GM18526 (cell line): ENCODE measurements around the gene AMIGO3.

Source experiments
- POLR2A ChIP-seq: IDR thresholded peaks from 3 replicates; pipeline ENCODE4 v1.6.1; 2011; ENCODE audit not compliant: insufficient read length; ENCODE audit errors: extremely low read depth

AMIGO3 gene

DNA sequence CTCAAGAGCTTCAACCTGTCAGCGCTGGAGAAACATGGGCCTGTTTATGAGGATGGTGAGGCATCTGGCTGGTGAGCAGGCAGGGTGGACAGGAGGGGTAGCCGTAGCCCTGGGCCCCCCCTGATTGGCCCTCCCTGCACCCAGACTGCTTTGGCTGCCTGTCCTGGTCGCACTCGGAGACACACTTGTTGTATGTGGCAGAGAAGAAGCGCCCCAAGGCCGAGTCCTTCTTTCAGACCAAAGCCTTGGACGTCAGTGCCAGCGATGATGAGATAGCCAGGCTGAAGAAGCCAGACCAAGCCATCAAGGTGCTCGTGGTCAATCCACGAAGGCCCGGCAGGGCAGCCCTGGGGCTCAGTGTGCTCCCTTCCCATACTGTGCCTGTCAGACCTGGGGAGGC is 43.6 kb downstream of the AMIGO3 start:
- TF ChIP-seq POLR2A, result no peak

DNA sequence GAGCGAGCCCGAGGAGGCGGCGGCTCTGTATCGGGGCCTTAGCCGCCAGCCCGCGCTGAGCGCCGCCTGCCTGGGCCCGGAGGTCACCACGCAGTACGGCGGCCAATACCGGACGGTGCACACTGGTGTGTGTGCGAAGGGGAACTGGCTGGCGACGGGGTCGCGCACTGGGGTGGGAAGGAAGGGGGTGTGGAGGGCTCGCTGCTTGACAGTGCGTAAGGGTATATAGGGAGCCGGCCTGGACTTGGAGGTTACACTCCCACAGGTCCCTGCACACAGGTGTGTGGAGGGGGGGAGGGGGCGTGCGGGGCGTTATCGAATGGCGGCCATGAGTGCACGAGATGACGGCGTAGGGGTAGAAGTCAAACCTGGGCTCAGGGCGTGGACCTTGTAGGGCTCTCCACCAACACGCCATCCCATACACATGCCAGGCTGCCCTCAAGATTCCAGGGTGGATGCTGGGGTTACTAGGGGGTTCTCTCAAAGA is 44.9 kb downstream of the AMIGO3 start:
- TF ChIP-seq POLR2A, result no peak

DNA sequence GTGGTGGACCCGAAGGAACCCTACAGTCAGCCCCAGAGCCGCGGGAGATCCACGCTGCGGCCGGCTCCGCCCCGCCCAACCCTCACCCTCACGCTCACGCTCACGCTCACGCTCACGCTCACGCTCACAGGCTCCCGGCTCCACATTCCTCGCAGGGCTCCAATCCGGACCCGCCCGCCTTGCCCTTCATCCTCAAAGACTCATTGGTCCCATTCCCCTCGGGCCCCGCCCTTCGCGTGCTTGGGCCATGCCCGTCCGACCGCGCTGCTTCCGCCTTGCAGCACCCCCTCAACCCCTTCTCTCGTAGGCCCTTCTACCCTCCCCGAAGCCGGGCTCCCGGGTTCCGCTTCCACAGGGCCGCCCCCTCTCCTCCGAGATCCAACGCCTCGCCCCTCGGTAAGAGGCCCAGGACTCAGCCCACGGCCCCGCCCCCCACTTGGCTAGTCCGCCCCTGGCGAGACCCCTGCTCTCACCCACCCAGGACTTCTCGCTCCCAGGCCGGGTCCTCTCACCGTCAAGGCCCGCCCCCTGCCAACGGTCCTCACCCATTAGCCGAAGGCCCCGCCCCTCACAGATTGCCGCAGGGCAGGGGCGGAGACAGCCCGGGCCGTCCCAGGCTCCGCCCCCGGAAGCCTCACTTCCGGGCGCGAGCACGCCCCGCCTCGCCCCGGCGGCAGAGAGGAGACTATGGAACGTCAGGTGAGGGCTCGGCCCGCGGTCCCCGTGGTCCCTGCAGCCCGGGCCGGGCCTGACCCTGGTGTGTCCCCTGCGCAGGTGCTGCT is 45.6 kb downstream of the AMIGO3 start, which contains the start of gene APEH:
TSS of gene APEH (plus strand) at position 637 of the 782 bp plus-strand sequence. CDS start at position 688, 51 bp downstream.
- peak; percentile 89 for TF ChIP-seq POLR2A

DNA sequence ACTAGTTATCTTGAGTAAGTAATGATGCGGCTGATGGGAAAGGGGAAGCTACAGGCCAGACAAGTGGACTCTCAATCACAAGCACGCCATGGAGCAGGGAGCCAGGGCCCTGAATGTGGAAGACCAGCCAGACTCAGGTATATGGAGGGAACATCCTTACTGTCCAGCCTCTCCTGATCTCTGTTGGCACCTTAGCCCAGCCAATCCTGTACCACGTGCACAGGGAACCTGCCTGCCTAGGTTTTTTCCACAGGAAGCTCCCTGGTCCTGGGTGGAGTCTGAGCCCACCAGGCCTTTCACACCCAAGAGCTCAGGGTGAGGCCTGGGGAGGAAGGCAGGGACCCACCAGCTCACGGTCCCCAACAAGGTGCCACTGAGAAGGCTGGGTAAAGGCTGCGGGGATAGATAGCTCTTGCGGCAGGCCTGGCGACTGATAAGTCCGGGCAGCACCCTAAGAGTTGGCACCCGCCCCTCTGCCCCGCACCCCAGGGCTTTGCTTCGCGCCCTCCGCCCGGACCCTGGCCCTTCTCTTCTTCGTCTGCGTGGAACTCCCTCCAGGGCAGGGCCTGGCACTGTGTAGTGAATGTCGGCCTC is 46.3 kb downstream of the AMIGO3 start:
- no peak for TF ChIP-seq POLR2A

DNA sequence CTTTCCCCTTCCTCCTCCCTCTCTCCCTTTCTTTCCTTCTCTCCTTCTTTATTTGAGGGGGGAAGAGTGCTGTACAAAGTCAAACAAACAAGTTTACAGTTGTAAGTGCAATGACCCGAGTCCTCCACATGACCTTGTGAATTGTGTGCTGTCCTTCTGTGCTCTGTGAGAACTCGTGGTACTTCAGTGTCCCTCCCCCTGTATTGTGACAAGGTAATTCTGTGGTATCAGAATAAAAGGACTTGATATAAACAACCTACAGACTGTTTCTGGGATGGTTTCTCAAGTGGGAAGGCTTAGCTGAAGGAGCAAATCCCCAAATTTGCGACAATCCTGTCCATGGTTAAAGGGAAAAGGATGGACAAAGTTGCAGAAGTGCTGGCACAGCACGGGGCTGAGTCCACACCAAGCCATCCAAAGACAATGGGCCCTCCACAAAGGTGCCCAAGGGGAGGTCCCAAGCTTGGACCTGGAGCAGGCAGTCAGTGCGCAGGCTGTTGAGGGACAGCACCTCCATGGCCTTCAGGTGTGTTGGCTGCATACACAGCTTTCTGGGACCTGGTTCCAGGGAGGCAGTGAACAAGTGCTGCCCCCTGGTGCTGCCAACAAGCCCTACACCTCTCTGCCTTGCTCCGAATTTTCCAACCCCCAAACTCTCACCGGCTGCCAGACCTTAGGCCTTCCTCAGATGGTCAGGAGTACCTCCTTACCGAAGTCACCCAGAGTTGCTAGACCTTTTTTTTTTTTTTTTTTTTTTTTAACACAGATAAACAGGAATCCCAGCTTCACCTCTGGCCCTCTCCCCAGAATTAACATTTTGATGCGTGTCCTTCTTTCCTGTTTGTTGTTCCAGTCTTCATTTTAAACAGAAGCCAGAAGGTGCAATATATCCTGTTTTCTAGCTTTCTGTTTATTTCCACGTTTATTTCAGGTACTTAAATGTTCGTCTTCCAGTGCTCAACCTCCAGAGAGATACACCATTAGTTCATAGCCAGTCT is 47.9 kb downstream of the AMIGO3 start:
- TF ChIP-seq POLR2A, result no peak

DNA sequence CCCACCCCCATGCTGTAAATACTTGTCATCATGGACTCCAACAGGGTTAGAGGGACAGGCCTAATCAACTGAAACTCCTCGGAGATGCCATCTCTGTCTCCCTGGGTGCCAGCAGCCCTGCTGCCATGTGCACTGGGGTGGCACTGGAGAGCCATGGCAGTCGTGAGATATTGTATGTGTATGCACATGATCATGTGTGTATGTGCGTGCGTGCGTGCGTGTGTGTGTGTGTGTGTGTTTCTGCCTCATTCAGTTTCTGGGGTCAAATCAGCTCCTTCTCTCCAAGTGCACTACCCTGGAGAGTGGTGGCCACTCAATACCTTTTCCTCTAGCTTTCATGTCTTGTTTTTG is 48.6 kb downstream of the AMIGO3 start:
- no peak for TF ChIP-seq POLR2A

DNA sequence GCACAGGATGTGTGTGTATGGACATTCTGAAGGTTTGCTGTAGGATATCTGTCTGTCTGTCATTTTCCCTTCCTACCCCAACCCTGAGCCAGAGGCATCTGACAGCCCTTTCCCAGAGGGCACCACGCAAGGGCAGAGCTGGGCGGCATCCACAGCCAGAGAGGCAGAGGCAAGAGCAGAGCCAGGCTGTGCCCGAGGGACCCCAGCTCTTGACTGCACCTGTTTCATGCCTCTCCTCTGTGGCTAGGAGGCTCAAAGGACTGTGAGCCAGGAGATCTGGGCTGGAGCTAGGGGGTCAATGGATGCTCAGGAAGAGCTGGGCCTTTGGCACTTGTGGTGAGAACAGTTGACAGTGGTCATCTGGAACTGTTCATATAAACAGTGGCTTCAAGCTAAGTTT is 50.1 kb downstream of the AMIGO3 start:
- TF ChIP-seq POLR2A, result no peak

DNA sequence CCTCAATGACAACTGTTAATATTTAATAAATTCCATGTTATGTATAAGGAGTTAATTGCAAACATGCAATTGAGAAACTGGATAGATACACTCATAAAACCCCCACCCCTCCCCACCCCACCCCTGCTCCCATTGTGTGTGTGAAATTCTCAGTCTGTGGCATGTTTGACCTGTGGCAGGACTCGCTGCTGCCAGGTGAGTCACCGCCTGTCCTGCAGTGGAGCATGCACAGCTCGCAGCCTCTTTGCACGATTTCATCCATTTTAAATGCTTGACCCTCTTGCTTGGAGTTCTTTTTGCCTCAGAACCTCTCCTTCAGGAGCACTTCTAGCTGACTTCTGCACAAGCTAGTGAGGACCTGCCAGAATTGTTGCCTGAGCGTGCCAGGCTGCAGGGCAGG is 50.6 kb downstream of the AMIGO3 start:
- TF ChIP-seq POLR2A, result no peak

DNA sequence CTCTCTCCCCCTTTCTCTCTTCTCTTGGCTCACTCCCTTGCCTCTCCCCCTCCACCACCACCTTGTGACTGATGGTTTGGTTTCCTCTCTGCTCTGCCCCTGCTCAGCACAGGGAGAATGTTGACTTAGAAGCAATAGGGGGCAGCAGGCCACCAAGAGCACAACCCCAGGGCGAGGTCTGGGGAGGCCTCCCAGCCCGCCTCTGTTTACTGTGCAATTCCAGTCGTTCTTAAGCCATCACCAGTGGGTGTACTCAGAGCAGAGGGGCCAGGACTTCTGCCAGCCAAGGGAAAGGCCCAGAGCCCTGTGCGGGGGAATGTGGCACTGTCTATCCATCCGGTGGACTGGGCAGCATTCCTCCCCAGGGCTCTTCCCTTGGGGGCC is 51.1 kb downstream of the AMIGO3 start:
- TF ChIP-seq POLR2A, result no peak

DNA sequence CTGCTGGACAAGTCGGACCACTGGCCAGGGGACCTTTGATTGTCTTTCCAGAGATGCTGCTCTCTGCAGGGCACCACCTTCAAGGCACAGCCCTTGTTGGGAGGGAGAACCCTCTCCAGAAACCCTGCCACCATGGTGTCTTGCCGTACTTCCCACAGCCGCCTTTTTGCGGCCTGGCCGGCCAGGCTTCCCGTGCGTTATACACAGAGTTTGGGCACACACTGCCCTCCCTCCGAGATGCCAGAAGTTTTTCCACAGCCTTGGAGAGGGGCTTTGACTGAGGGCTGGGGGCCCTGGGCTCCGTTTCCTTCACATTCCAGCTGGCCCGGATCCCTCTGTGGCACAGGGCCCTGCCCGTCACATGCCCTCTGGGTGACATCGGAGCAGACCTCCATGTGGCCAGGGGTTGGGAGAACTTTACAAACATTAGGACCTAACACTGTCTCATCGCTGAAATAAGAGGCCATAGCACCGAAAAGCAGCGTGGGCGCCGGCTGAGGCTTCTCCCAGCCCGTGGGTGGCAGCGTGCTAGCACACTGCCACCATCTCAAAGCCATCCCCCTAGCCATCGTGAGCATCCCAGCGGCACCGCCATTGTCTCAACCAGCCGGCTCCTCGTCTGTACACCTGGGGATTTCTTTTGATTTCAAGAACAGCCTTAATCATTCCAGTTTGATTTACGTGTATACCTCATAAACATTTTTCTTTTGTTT is 51.6 kb downstream of the AMIGO3 start:
- no peak for TF ChIP-seq POLR2A
